Kidney tubule cell (primary cell): Measurements from ENCODE around the gene STX2.

ENCODE experiments used
- DNase-seq: peaks from one replicate; pipeline ENCODE4 v3.0.0-alpha.2; 2018; ENCODE audit warnings: low spot score

Gene STX2

DNA sequence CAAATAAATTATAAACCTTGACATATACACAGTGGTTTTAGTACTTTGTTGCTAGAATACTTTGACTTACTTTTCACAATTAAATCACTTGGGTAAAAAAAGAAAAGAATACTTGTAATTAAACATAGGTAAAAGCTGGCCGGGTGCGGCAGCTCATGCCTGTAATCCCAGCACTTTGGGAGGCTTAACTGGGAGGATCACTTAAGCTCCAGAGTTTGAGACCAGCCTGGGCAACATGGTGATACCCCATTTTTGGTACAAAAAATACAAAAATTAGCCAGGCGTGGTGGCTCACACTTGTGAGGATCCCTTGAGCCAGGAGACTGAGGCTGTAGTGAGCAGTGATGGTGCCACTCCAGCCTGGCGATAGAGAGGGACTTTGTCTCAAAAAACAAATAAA, 7.8 kb downstream of the STX2 start:
- DNase-seq: no peak

DNA sequence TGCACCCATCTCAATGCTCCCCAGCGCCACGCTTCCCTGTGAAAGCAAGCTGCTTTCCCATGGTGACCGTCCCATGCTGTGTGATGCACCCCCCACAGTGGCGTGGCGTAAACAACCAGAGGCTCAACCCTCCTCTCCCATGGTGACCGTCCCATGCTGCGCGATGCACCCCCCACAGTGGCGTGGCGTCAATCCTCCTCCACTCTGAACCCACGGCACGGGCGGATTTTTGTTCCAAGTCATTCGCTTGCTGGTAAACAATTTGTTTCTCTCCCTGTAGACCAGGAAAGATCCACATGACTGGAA, 8.9 kb downstream of the STX2 start:
- no peak for DNase-seq

DNA sequence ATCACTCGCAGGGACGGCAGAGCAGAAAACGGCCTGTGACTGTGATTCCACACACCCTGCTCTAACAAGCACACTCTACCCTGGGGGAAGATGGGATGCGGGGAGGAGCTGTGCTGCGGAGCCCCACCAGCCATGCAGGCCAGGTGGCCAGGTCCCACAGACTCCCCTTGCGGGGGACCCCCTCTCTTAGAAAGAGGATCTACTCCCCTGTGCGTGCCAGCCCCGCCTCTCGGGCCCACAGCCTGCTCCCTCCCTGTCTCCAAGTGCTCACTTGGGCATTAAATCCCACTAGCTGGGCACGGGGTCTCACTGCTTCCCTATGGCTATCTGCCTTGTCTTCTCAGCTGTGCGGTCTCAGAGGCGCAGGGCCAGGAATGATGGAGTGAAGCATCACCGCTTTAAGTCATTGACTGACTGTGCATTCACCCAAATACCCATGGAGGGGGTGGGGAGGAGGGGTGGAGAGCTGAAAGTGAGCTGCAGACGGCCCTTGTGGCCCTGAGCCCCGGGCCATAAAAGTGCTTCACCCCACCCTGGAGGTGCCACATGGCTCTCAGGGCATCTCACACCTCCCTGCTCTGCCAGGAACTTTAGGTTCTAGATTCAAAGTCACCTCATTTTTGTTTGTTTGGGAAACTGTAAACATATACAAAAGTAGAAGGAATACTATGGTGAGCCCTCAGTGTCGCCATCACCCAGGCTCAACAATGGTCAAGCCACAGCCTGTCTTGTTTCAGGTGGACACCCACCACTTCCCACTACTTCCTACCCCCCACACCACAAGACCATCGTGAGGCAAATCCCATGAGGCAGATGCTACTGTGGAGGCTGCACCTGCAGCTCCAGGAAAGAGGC, 9.4 kb downstream of the STX2 start:
- DNase-seq: no peak

DNA sequence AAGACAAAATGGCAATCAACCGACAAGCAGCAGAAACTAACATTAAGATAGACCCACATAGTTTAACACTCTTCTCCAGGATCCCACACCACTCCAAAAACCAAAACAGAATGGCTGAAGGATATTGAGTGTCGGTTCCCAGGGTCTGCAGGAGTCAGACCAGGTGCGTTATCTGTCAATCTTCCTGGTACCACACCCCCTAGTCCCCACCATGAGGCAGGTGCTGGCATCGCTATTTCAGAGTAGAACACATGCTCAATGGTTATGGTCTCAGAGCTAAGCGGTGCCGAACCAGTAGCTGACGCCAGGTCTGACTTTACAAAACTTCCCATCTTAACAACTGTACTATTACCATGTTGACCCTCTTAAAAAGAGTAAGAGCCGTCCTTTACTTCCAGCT, 10.2 kb downstream of the STX2 start:
- no peak for DNase-seq

DNA sequence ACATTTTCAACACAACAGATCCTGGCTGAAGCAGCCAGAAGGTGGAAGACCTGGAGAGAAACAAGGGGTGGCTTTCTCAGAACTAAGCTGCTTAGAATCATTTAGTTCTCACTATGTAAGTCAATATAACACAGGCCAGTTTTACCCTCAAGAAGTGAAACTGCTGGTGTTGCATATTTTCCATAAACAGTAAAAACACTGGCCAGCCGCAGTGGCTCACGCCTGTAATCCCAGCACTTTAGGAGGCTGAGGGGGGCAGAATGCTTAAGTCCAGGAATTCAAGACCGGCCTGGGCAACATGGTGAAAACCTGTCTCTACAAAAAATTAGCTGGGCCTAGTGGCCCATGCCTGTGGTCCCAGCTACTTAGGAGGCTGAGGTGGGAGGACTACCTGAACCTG, 11.6 kb downstream of the STX2 start:
- no peak for DNase-seq

DNA sequence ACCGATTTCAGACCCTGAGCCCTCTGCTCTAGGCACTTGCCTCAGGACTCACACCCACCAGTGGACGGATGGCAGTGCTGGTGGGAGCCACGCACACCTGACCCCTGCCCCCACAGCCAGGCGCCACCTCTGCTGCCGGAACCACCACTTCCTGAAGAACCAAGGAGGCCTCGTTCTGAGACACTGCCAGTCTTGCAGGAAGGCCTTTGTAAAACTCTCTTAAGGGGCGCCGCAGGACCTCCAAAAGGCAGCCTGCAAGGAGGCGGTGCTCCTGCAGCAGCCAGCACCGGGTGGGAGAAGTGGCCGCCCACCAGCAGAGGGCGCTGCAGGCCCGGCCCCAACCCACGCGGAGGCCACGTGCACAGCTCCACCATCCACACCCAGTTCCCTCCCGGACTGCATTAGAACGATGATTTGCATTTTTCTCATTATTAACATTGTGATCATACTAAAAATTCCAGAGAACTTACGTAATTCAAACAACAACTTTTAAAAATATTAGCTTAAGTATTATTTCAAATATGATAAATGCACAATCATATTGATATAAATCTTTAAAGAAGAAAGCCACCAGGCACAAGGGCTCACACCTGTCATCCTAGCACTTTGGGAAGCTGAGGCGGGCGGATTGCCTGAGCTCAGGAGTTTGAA, 12.8 kb downstream of the STX2 start:
- peak; percentile 48 for DNase-seq

DNA sequence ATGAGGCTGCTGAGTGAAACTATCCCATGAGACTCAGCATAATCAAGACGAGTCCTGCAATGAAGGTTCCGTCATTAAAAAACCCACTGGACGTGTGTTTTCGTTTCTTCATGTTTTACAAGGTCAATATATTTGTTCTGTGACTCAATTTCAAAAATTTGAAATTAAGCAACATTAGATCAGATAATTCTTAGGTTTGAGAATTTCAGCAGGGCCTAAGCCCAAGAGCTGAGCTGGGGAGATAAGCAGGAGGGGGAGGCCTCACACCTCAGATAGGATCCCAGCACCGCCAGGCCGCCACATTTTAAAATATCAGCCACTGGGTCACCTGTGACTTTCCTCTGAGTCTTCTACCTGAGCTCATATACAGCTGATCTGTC, 13.3 kb downstream of the STX2 start:
- DNase-seq: no peak

DNA sequence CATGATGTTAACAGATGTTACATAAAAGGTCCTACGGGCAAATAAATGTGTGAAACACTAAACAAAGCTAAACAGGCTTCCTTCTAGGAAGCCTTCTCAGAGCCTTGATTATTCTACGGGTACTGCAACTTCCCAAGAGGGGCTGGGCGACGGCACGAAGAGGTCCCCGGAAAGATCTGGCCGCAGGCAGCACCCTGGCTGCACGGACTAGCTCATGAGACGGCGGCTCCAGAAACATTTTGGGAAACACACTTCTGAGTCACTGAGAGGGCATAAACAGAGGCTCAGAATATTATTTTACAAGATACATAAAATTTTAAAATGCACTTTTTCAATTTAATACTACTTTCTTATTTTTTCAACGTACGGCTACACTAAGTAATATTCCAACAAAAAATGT, 19.4 kb downstream of the STX2 start:
- DNase-seq: no peak

DNA sequence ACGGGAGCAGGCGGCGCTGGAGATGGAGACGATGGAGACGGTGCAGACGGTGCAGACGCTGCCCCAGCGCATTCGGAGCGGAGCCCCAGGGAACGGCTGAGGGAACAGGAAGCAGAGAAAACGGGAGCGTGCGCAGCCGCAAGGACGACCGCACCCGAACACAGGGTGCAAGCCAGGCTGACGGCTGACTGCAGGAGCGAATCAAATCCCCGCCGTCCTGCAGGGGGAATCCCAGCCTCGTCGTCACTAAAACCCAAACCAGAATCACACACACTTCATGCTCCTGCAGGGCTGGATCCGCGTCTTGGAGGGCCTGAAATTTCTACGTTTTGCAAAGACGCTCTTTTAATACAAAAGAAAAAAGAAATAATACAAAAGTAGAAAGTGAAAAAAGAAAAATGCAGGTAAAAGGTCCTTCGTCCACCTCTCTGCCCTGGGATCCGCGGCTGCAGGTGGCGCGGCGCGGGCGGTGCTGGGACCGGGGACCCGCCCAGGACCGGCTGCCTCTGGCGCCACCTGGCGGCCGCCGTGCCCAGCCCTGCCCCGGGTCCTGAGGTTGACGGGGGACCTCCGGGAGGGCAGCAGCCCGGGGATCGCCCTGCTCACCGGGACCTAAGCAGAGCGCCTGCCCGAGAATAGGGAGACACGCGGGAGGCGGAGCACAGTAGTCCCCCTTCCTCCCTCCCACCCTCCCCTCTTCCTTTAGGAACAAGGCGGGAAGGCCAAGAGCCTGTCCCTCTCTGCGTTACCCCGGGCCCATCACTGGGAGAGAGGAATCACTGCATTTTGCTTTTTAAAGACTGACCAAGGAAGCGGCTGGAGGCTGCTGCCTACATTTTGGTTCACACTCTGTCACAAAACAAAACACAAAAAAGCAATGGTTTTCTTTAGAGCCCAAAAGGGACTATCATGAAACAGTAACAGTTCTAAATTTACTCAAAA, 20.1 kb downstream of the STX2 start:
- peak; percentile 80 for DNase-seq

DNA sequence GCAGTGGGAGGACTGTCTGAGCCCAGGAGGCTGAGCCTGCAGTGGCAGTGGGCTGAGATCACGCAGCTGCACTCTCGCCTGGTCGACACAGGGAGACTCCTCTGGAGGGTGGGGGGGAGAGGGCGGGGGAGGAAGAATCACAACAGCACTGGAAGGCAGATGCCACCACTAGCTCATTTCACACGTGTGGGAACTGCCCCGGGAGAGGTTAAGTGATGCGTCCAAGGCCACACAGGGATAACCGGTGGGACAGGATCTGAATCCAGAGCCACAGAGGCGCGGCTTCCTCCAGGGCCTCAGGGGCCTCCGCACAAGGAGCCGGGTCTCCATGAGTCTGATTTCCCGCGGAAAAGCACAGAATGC, 20.8 kb downstream of the STX2 start:
- no peak for DNase-seq

DNA sequence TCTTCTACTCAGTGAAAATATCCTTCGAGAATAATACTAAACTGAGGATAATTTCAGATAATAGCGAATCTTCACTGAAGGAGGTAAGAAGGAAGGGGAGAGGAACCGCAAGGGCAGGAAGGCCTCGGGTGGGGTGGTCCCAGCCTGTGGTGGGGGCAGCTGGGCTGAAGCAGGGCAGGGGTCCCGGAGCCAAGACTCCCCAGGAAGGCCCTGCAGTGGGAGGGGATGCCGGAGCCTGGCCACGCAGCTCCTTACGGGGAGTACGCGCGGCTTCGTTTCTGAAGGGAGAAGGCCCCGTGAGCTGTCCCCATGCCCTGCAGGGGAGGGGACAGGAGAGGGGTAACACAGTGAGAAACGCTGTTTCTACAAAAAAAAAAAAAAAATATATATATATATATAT, 21.2 kb downstream of the STX2 start:
- no peak for DNase-seq

DNA sequence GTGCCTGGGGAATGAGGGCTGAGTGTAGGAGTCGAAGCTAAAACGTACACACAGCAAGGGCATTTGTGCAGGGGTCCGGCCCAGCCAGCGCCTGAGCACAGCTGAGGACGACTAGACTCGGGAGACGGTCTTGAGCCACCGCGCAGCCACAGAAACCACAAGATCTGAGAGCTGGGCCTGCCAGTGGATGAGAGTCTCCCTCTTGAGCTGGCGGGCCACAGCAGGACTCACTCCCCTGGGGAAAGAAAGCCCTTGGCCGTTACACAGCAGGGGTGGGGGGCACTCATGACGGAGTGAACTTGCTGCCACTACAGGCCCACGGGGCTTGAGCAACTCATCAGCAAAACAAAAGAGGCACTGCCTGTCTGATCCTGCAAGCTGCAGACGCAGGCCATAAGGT, 23.0 kb downstream of the STX2 start:
- no peak for DNase-seq

DNA sequence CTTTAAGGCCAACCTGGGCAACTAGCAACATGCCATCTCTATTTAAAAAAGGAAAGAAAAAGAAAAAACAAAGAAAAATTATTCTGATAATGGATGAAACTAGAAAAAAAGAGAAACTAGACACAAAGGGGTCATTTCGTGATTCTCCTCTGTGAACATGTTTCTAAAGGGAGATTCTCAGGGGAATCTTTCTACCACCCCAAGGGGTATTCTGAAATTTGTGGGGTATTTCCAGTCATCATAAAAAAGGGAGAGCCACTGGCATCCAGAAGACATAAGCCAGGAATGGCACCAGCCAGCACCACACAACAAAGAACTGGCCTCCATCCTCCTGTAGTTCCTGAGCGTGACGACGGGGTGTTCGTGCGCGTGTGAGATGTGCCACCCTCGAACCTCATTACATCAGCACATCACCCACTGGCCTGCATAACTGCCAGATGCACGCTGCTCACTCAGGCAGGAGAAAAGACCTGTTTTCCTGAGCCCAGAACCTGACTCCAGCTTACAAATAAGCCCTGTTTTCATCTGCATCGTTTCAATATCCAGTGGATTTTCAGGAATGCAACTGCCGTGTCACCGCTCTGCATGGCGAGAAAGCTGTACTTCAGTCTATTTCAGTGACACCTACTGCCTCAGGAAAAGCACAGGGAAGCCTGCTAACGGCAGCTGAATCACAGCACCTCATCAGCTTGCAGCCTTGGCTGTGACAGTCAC, 23.9 kb downstream of the STX2 start:
- DNase-seq: peak; percentile 48

DNA sequence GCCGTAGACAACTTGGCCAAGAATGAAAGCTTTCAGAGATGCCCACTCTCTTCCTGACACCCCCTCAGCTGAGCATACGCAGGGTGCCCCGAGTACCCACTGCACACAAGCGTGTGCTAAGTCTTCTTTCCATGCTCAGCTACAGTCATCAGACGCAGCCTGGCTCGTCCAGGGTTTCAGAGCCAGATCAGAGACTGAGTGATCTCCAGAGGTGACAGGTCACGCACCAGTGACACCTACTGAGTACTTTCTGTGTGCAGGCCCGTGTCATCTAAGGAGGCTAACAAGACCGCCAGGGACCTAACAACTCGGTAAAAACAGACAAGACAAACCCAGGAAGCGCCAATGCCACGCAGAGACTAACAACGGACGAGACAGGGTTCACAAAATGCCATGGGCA, 25.1 kb downstream of the STX2 start:
- no peak for DNase-seq

DNA sequence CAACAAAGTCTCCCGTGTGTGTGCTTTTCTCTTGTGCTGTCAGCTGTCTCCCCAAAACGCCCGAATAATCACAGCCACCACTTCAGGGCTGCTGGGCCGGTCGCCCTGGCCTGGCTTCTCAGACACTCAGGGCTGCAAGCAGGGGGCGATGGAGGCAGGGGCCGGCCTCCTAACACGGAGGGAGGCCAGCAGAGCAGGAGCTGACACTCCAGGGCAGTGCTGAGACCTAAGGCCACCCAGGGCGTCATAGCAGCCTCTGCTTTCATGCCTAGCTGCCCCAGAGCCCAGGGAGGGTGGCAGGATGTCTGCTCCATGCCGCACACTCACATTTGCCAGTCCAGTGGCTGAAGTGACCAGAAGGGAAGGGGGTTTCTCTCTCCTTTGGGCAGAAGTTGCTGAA, 25.6 kb downstream of the STX2 start:
- DNase-seq: no peak

DNA sequence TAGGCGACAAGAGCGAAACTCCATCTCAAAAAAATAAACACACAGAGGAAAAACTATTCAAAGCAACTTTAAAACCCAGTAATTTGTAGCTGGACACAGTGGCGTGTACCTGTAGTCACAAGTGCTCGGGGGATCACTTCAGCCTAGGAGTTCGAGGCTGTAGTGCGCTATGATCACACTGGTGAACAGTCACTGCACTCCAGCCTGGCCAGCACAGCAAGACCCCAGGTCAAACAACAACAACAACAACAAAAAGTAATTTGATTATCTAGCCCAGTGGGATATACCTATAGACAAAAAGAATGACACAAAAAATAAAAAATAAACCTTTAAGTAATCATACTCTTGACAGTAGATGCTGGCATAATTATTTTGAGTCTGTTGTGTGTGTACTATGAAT, 29.3 kb downstream of the STX2 start:
- DNase-seq: no peak

DNA sequence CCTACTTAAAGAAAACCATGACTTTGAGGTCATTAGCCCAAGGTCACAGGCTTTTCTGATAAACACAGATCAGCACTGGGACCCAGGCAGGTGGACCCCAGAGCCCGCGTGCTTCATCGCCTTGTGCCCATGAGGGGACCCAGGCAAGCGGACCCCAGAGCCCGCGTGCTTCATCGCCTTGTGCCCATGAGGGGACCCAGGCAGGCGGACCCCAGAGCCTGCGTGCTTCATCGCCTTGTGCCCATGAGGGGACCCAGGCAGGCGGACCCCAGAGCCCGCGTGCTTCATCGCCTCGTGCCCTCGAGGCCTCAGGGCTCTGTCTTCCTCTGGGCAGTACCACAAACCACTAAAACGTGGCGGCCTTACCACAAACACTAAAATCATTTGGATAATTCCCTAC, 31.7 kb downstream of the STX2 start:
- no peak for DNase-seq

DNA sequence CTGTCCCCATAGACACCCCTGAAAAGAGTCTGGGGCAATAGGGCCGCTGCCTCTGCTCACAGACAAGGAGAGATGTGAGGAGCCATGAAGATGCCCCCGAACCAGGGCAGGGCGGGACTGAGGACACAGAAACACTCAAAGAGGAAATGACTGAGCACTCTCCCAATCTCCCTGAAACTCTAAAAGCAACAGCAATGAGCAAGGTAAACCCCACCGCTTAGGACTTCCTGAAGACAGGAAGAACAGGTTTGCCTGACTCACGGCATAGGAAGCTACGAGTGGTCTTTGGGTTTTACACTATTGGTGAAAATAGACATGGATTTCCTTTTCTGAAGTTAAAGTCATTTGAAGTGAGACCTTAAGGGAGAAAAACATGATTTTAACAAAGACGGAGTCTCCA, 32.5 kb downstream of the STX2 start:
- peak; percentile 25 for DNase-seq

DNA sequence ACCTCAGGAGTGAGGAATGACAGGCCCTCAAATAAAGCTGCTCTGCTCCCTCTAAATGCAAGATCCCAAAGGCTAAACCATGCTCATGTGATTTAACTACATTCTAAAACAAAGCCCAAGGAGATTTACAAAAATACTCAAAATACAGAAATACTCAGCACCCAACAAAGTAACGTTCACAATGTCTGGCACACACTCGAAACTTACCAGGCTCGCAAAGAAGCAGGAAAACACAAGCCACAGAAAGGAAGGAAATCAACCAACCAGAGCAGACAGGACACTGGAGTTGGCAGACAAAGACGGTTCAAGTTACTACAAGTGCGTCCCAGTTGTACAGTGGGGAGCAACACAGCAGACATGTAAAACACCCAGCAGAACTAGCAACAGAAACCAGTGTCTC, 33.4 kb downstream of the STX2 start:
- DNase-seq: no peak

DNA sequence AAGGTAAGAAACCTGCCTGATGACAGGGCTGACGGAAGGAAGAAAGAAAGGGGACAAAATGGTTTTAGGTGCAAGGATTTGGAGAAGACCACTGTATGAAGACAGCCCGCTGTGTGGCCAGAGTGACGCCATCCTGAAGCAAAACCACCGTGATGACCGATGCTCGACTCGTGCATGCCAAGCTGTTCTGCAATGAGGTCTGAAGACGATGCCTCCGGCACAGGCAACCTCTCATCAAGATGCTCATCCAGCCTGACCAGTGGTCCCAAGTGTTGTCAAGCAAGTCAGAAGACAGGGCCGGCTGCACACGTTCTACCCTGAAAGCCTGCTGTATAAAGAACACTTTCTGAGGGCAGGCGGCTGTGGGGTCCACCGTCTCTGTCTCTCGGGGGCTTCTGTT, 34.8 kb downstream of the STX2 start:
- DNase-seq: no peak

DNA sequence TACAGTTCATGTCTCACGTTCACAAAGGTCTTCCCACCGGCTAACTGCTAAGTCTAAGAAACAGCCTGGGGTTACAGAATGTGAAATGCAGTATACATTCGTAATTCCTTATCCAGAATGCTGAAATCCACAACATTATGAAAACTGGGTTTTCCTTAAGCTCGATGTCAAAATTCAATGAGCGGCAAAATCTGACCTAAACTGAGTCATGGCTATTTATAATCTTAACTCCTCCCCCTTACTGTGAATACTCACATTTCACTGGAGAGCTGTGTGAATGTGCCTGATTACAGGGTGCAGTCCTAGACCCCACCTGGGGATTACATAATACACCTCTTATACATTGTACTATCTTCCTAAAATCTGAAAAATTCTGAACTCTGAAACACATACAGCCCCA, 35.3 kb downstream of the STX2 start:
- DNase-seq: no peak

DNA sequence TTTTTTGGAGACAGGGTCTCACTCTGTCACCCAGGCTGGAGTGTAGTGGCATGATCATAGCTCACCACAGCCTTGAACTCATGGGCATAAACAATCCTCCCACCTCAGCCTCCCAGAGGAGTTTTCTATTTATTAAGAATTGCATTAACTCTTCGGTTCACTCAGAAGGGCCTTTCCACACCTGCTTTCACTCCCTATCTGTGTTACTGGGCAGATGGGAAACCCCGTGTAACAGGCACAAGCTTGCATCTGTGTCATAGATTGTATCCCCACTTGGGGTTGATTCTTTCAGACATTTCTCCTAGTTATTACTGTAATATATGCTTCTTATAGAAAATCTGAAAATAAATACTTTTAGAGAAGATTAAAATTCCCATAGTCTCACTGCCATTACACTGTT, 38.7 kb downstream of the STX2 start:
- DNase-seq: no peak
